Suprapubic skin (tissue), 4 donors: ENCODE data around the gene LPP. TPM values are rescaled to one million over a fixed set of nuclear protein-coding genes. Genes with fewer than 3 reads are reported as not detected.

ENCODE experiments used
- DNase-seq, 2 donors: peaks; one replicate each; pipeline ENCODE4 v3.0.0-alpha.2; 2019; ENCODE audit warnings: low spot score in 2 of 2
- H3K27ac ChIP-seq: fragments of 200-600 bp; sonication (generic); one replicate; pipeline ENCODE4 v1.5.1; 2019
- H3K27me3 ChIP-seq: fragments of 200-600 bp; sonication (generic); one replicate; pipeline ENCODE4 v1.5.1; 2019
- H3K36me3 ChIP-seq: fragments of 200-600 bp; sonication (generic); one replicate; pipeline ENCODE4 v1.5.1; 2019
- H3K4me1 ChIP-seq: fragments of 200-600 bp; sonication (generic); one replicate; pipeline ENCODE4 v1.5.1; 2019
- H3K4me3 ChIP-seq: fragments of 200-600 bp; sonication (generic); one replicate; pipeline ENCODE4 v1.5.1; 2019; ENCODE audit warnings: mild to moderate bottlenecking
- H3K9me3 ChIP-seq: fragments of 200-600 bp; sonication (generic); one replicate; pipeline ENCODE4 v1.5.1; 2019
- CTCF ChIP-seq, 2 donors: fragments of 200-600 bp in 1 of 2; fragments of 450-650 bp in 1 of 2; sonication (generic) in 1 of 2; IDR thresholded peaks; one replicate each; pipeline ENCODE4 v1.5.1; 2016 to 2019; ENCODE audit warnings: antibody characterized with exemption in 2 of 2, mild to moderate bottlenecking in 1 of 2, moderate library complexity in 1 of 2
- EP300 ChIP-seq: sonication (generic); formaldehyde crosslinking; IDR thresholded peaks from one replicate; pipeline ENCODE4 v1.6.1; 2017; ENCODE audit warnings: antibody characterized with exemption
- POLR2A ChIP-seq, 2 donors: fragments of 450-650 bp; IDR thresholded peaks; one replicate each; pipeline ENCODE4 v1.6.1; 2017; ENCODE audit warnings: antibody characterized with exemption in 2 of 2, mild to moderate bottlenecking in 2 of 2, moderate library complexity in 2 of 2
- POLR2AphosphoS5 ChIP-seq, 3 donors: sonication (generic); formaldehyde crosslinking; IDR thresholded peaks; one replicate each; pipeline ENCODE4 v1.6.1; 2017; ENCODE audit warnings: antibody characterized with exemption in 3 of 3
- WGBS: methylation state at CpG from one replicate; pipeline ENCODE4 v1.1.5; 2018; 5-methylcytosine and 5-hydroxymethylcytosine counted together
- total RNA-seq, 4 donors: library from RNA; depleted of rRNA; stranded (reverse); fragments of >200 nt; gene quantifications; one replicate each; pipeline ENCODE4 v1.1.0, GENCODE V29; 2016

Gene LPP
- total RNA-seq, 4 donors from 2014 or later = 56.8 to 127 (median 84.2) TPM

DNA sequence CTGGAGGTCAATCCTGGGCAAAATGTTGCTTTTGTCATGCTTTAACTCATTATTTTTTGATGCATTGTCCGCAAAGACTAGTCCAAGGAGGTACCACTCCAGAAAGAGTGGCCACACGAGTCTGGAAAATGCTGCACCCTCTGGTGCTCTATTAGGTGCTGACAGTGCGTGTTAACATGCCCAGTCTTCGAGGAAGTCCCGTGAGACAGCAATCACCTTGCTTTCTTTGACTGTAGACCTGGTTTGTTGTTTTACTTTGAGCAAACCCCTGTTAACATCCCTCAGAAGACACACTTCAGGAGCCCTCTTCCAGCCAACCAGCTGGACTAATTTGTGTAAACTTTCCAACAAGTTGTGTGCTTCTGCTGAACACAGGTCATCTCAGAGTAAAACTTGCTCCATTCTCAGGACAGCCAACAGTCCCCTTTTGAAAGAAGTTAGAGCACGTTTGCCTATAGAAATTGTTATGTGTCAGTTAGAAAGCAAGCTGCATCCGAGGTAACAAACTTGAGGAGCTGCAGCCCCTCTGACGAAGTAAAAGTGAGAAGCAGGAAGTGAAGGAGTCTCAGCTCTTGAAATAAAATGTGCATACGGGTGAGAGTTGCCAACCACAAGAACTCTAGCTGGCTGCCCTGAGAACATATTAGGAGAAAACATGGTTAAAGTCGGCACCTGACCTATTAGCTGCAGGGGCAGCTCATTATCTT lies 205.0 kb downstream of the LPP start:
- TF ChIP-seq POLR2A (IDR thresholded peaks at IDR 0.05) (no peak), CTCF (IDR thresholded peaks at IDR 0.05) (no peak), EP300 (no peak), POLR2AphosphoS5 (IDR thresholded peaks at IDR 0.05) (no peak)
- Histone ChIP-seq H3K36me3 (no peaks in the 10 kb centered on the region), H3K9me3 (no peaks in the 10 kb centered on the region), H3K4me3 (no peak overlapping the region), H3K4me1 (peaks cover 4% of the 10 kb centered on the region), H3K27ac (no peak overlapping the region), H3K27me3 (no peaks in the 10 kb centered on the region)
- DNase-seq = no peak
- 92% methylated on average over 10 of the region's 10 CpGs for WGBS

GRCh38 chr3:188360364-188360881 lies 206.5 kb downstream of the LPP start:
- 87% methylated on average over 3 of the region's 3 CpGs for WGBS
- no peaks in the 10 kb centered on the region for H3K9me3 ChIP-seq
- no peak overlapping the region for H3K4me3 ChIP-seq
- no peak for TF ChIP-seq POLR2AphosphoS5 (IDR thresholded peaks at IDR 0.05)
- no peak for TF ChIP-seq EP300
- no peak for TF ChIP-seq POLR2A (IDR thresholded peaks at IDR 0.05)
- no peak for TF ChIP-seq CTCF (IDR thresholded peaks at IDR 0.05)
- H3K27me3 ChIP-seq = no peaks in the 10 kb centered on the region
- no peak overlapping the region for H3K27ac ChIP-seq
- DNase-seq = no peak
- H3K4me1 ChIP-seq = peaks cover 4% of the 10 kb centered on the region
- H3K36me3 ChIP-seq = no peaks in the 10 kb centered on the region

GRCh38 chr3:188361888-188362287 lies 207.9 kb downstream of the LPP start:
- Histone ChIP-seq H3K27me3 (no peaks in the 10 kb centered on the region), H3K4me1 (peaks cover 7% of the 10 kb centered on the region), H3K9me3 (no peaks in the 10 kb centered on the region), H3K27ac (no peak overlapping the region), H3K4me3 (no peak overlapping the region), H3K36me3 (no peaks in the 10 kb centered on the region)
- TF ChIP-seq POLR2A (IDR thresholded peaks at IDR 0.05) (no peak), CTCF (IDR thresholded peaks at IDR 0.05) (no peak), EP300 (no peak), POLR2AphosphoS5 (IDR thresholded peaks at IDR 0.05) (no peak)
- WGBS = 85% methylated on average over 7 of the region's 7 CpGs
- no peak for DNase-seq

DNA sequence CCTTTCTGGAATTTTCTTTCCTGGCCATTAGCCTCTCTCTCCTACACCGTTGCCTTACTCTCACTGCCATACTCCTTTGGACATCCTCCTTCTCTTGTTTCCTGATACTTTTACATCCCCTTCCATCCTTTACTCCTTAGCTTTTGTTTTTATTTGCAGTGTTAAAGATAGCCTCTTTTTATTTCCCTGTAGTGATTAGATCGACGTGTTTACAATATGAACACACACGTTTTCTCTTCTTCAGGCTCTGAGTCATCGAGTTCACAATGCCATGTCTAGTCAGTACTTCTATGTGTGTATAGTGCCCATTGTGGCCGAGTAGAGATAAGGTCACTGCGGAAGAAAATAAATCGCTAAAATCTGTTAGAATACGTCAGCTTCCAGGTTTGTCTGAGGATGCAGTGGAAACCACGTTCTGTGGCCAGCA lies 208.5 kb downstream of the LPP start:
- H3K4me1 ChIP-seq = peaks cover 7% of the 10 kb centered on the region
- DNase-seq = no peak
- H3K27ac ChIP-seq = no peak overlapping the region
- no peaks in the 10 kb centered on the region for H3K36me3 ChIP-seq
- H3K4me3 ChIP-seq = no peak overlapping the region
- TF ChIP-seq EP300 (no peak), POLR2A (IDR thresholded peaks at IDR 0.05) (no peak), CTCF (IDR thresholded peaks at IDR 0.05) (no peak), POLR2AphosphoS5 (IDR thresholded peaks at IDR 0.05) (no peak)
- no peaks in the 10 kb centered on the region for H3K27me3 ChIP-seq
- H3K9me3 ChIP-seq = no peaks in the 10 kb centered on the region
- 54% methylated on average over 10 of the region's 10 CpGs for WGBS

DNA sequence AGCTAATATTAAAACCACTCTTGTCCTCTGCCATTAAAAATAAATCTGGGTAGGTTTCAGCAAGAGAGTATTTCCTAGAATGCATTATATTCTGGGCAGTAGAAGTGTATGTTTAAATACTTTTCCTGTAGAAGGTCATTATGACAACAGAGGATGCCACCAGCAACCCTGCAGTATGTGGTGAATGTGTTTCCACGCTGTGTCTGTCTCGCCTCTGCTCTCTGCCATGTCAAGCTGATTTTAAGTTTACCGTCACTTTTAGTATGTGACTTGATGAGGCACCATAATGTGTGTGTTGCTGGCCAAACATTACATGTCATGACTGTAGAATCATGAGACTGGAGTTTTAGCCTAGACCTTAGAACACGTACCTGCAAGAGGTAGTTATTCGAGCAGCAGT lies 211.2 kb downstream of the LPP start:
- H3K27me3 ChIP-seq = no peaks in the 10 kb centered on the region
- H3K36me3 ChIP-seq = no peaks in the 10 kb centered on the region
- TF ChIP-seq POLR2A (IDR thresholded peaks at IDR 0.05) (no peak), CTCF (IDR thresholded peaks at IDR 0.05) (no peak), POLR2AphosphoS5 (IDR thresholded peaks at IDR 0.05) (no peak), EP300 (no peak)
- no peak overlapping the region for H3K27ac ChIP-seq
- peaks cover 9% of the 10 kb centered on the region for H3K4me1 ChIP-seq
- 97% methylated on average over 5 of the region's 5 CpGs for WGBS
- no peaks in the 10 kb centered on the region for H3K9me3 ChIP-seq
- H3K4me3 ChIP-seq = no peak overlapping the region
- no peak for DNase-seq
